Upper lobe of left lung (tissue), 6 donors: ENCODE data around the gene NCCRP1. TPM values are rescaled to one million over a fixed set of nuclear protein-coding genes. Genes with fewer than 3 reads are reported as not detected.

Experiments
- ATAC-seq, 2 donors: fragments of 200-7000 bp; cut with Tn5 transposase; one replicate each; pipeline ENCODE4 v1.9.1; 2022; ENCODE audit warnings: mild to moderate bottlenecking in 2 of 2, moderate library complexity in 2 of 2; ENCODE audit not compliant: low FRiP score in 2 of 2
- DNase-seq, 2 donors: peaks; one replicate each; pipeline ENCODE4 v3.0.0-alpha.2; 2019 to 2020
- H3K27ac ChIP-seq, 4 donors: fragments of 200-600 bp; sonication (generic); one replicate each; pipeline ENCODE4 v1.5.1; 2016 to 2019
- H3K27me3 ChIP-seq, 4 donors: fragments of 200-600 bp; sonication (generic); one replicate each; pipeline ENCODE4 v1.5.1; 2017 to 2019
- H3K36me3 ChIP-seq, 4 donors: fragments of 200-600 bp; sonication (generic); one replicate each; pipeline ENCODE4 v1.5.1; 2016 to 2019
- H3K4me1 ChIP-seq, 4 donors: fragments of 200-600 bp; sonication (generic); one replicate each; pipeline ENCODE4 v1.5.1; 2018 to 2019
- H3K4me3 ChIP-seq, 4 donors: fragments of 200-600 bp; sonication (generic); one replicate each; pipeline ENCODE4 v1.5.1; 2017 to 2019; ENCODE audit warnings: mild to moderate bottlenecking in 2 of 4, moderate library complexity in 1 of 4
- H3K9me3 ChIP-seq, 4 donors: fragments of 200-600 bp; sonication (generic); one replicate each; pipeline ENCODE4 v1.5.1; 2018 to 2019
- EP300 ChIP-seq, 4 donors: sonication (generic); formaldehyde crosslinking; IDR thresholded peaks; one replicate each; pipeline ENCODE4 v1.5.1; 2017; ENCODE audit warnings: antibody characterized with exemption in 4 of 4, control low read depth in 2 of 4
- POLR2A ChIP-seq, 4 donors: fragments of 450-650 bp; IDR thresholded peaks; one replicate each; pipeline ENCODE4 v1.5.1; 2016 to 2017; ENCODE audit warnings: antibody characterized with exemption in 4 of 4, mild to moderate bottlenecking in 2 of 4
- POLR2AphosphoS5 ChIP-seq, 2 donors: sonication (generic); formaldehyde crosslinking; IDR thresholded peaks; one replicate each; pipeline ENCODE4 v1.5.1; 2017; ENCODE audit warnings: antibody characterized with exemption in 2 of 2
- WGBS, 2 donors: methylation state at CpG; one replicate each; pipeline ENCODE4 v1.1.5; 2017 to 2018; 5-methylcytosine and 5-hydroxymethylcytosine counted together
- total RNA-seq, 6 donors: library from RNA; depleted of rRNA in 4 of 6; stranded (reverse); fragments of >200 nt in 4 of 6; gene quantifications; one replicate each; pipeline versions ENCODE4 v1.1.0 to v1.2.1, GENCODE V29; 2016 to 2021
- TF ChIP-seq, protein P1 (sequence below), 6 experiments: fragments of 450-650 bp in 4 of 6; fragments of 200-600 bp in 2 of 6; sonication (generic) in 2 of 6; IDR thresholded peaks; one replicate each; pipeline ENCODE4 v1.5.1; 2016 to 2019; ENCODE audit warnings: antibody characterized with exemption in 6 of 6
- donor health status: DM: no; HTN: no; CAD: no; lungs with moderate emphysema.
- donor health status: DM: no; HTN: yes; CAD: no; lungs with severe emphysema.

The NCCRP1 gene
- total RNA-seq, 6 donors from 2014 or later, result 0.47 TPM; not detected in 5

DNA sequence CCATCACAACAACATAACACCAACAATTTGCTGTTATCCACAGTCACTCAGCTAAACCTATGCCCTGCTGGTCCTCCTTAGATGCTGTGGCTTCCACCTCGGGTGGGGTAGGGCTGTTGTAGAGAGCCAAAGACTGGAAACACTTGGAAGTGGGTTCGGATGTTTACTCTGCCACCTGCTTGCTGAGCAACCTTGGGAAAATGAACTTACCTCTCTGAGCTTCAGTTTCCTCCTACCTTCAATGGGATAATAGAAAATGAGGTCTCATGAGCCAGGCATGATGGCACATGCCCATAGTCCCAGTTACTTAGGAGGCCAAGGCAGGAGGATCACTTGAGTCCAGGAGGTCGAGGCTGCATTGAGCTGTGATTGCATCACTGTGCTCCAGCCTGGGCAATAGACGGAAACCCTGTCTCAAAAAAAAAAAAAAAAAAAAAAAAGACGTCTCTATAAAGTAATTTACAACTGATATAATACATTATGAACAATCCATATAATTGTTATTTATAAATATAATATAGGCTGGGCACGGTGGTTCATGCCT is 10.6 kb downstream of the NCCRP1 start:
- ATAC-seq (no peak), DNase-seq (no peak)
- Histone ChIP-seq H3K9me3 (no peaks in the 10 kb centered on the region), H3K27me3 (peaks cover 0 to 17% (median 0%) of the 10 kb centered on the region in 4 donors), H3K27ac (no peak overlapping the region), H3K36me3 (no peaks in the 10 kb centered on the region), H3K4me1 (peaks cover 0 to 10% (median 3%) of the 10 kb centered on the region in 4 donors), H3K4me3 (no peak overlapping the region)
- WGBS, 2 donors, result 63 to 73% methylated on average over 5 to 6 of the region's 6 CpGs
- no peak for TF ChIP-seq POLR2A (IDR thresholded peaks at IDR 0.05)
- TF ChIP-seq, protein P1, sequence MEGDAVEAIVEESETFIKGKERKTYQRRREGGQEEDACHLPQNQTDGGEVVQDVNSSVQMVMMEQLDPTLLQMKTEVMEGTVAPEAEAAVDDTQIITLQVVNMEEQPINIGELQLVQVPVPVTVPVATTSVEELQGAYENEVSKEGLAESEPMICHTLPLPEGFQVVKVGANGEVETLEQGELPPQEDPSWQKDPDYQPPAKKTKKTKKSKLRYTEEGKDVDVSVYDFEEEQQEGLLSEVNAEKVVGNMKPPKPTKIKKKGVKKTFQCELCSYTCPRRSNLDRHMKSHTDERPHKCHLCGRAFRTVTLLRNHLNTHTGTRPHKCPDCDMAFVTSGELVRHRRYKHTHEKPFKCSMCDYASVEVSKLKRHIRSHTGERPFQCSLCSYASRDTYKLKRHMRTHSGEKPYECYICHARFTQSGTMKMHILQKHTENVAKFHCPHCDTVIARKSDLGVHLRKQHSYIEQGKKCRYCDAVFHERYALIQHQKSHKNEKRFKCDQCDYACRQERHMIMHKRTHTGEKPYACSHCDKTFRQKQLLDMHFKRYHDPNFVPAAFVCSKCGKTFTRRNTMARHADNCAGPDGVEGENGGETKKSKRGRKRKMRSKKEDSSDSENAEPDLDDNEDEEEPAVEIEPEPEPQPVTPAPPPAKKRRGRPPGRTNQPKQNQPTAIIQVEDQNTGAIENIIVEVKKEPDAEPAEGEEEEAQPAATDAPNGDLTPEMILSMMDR (IDR thresholded peaks at IDR 0.05), result no peak
- TF ChIP-seq POLR2AphosphoS5 (IDR thresholded peaks at IDR 0.05), result no peak
- no peak for TF ChIP-seq EP300 (IDR thresholded peaks at IDR 0.05)

DNA sequence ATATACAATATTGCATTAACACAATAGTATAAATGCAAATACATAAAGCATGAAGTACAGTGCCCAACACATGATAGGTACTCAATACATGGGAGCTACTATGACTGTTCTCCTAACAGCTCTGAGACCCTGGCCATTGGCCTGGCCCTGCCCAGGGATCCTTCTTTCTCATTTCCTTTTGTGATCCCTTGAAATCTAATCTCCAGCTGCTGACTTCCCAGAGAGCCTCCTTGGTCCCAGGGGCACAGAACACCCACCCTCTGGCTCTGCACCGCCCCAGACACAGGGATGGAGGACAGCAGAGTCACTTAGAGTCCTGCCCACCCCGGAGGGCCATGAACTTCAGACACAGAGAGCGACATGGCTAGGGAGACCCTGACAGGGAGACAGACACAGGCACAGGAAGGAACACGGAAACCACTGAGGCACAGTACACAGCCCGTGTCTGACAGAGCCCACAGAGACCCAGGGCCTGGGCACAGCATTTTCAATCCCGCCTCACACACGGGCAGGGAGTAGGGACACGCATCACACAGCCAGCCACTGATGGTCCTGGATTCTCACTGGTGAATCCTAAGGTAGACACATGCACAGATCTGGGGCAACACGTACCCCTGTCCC is 11.5 kb downstream of the NCCRP1 start:
- WGBS, 2 donors, result 78 to 87% methylated on average over 4 to 9 of the region's 9 CpGs
- DNase-seq (no peak), ATAC-seq (no peak)
- no peaks in the 10 kb centered on the region for H3K9me3 ChIP-seq
- no peak overlapping the region for H3K27ac ChIP-seq
- H3K27me3 ChIP-seq, result peaks cover 0 to 9% (median 0%) of the 10 kb centered on the region in 4 donors
- TF ChIP-seq, protein P1 (IDR thresholded peaks at IDR 0.05), result no peak
- TF ChIP-seq POLR2A (IDR thresholded peaks at IDR 0.05) (no peak), EP300 (IDR thresholded peaks at IDR 0.05) (no peak), POLR2AphosphoS5 (IDR thresholded peaks at IDR 0.05) (no peak)
- H3K4me3 ChIP-seq, result no peak overlapping the region
- no peaks in the 10 kb centered on the region for H3K36me3 ChIP-seq
- peaks cover 0 to 10% (median 3%) of the 10 kb centered on the region in 4 donors for H3K4me1 ChIP-seq

DNA sequence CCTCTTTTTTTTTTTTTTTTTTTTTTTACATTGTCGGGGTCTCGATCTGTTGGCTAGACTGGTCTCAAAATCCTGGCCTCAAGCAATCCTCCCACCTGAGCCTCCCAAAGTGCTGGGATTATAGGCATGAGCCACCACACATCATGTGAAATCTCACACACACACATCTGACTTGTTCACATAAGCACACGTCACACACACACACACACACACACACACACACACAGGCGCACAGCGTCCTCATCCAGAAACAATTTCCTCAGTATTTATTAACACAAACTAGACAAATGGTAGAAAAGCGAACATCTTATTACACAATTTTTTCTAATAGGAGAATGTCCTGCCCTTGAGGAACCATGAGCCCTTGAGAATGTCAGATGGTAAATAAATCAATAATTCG is 12.4 kb downstream of the NCCRP1 start:
- Histone ChIP-seq H3K4me1 (peaks cover 0 to 7% (median under 1%) of the 10 kb centered on the region in 4 donors), H3K36me3 (no peaks in the 10 kb centered on the region), H3K27me3 (peaks cover 0 to 1% (median 0%) of the 10 kb centered on the region in 4 donors), H3K9me3 (no peaks in the 10 kb centered on the region), H3K4me3 (no peak overlapping the region), H3K27ac (no peak overlapping the region)
- TF ChIP-seq, protein P1 (IDR thresholded peaks at IDR 0.05), result no peak
- TF ChIP-seq POLR2AphosphoS5 (IDR thresholded peaks at IDR 0.05), result no peak
- no peak for TF ChIP-seq POLR2A (IDR thresholded peaks at IDR 0.05)
- no peak for TF ChIP-seq EP300 (IDR thresholded peaks at IDR 0.05)
- WGBS, 2 donors, result 75 to 76% methylated on average over 7 of the region's 7 CpGs
- no peak for ATAC-seq
- no peak for DNase-seq

DNA sequence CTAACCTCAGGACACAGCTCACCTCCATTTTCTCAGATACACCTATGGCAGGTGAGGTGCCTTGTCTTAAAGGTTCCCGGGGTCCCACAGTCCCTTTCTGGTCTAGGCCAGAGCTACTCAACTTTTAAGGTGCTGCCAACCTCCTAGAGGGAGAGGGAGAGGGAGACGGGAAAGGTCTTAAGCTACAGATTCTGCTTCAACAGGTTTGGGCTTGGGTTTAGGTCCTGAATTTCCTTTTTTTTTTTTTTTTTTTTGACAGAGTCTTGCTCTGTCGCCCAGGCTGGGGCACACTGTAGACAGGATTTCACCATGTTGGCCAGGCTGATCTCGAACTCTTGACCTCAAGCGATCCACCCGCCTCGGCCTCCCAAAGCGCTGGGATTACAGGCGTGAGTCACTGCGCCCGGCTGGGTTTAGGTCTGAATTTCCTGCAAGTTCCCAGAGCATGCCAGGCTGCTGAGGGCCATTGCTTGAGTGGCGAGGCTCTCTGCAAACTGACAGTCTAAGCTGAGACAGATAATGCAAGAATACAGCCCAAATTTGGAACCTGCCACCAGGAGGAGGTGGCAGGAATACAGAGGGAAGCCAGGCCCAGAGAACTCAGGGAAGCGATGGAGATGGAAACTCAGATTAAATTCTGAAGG is 15.1 kb downstream of the NCCRP1 start:
- no peak for TF ChIP-seq POLR2A (IDR thresholded peaks at IDR 0.05)
- TF ChIP-seq POLR2AphosphoS5 (IDR thresholded peaks at IDR 0.05), result no peak
- TF ChIP-seq, protein P1 (IDR thresholded peaks at IDR 0.05), result no peak
- no peak for TF ChIP-seq EP300 (IDR thresholded peaks at IDR 0.05)
- no peak overlapping the region for H3K4me3 ChIP-seq
- 74% methylated on average over 13 of the region's 13 CpGs for WGBS, 2 donors
- no peaks in the 10 kb centered on the region for H3K4me1 ChIP-seq
- no peaks in the 10 kb centered on the region for H3K9me3 ChIP-seq
- H3K27ac ChIP-seq, result no peak overlapping the region
- no peak for DNase-seq
- H3K27me3 ChIP-seq, result no peaks in the 10 kb centered on the region
- ATAC-seq, result no peak
- no peaks in the 10 kb centered on the region for H3K36me3 ChIP-seq
